Small intestine (tissue), 7 donors: ENCODE results near the gene FAM107B. TPM values are rescaled to one million over a fixed set of nuclear protein-coding genes. Genes with fewer than 3 reads are reported as not detected.
A peak's percentile ranks its signal among the peaks of the same experiment; 100 is the strongest.

Experiments used
- DNase-seq, 2 donors: peaks; one replicate each; pipeline versions ENCODE4 v3.0.0 to v3.0.0-alpha.2; 2013
- FAIRE-seq: peaks from 2 replicates; lab custom pipeline; 2012; peaks lifted over from hg19 to GRCh38; lab: Jason Lieb, UNC
- H3K27ac ChIP-seq, 3 donors: one replicate each; pipeline ENCODE4 v1.5.1; 2013; ENCODE audit warnings: low read length in 2 of 3, mild to moderate bottlenecking in 2 of 3, control low read depth in 1 of 3, inconsistent platforms in 1 of 3, low read depth in 1 of 3, moderate library complexity in 1 of 3
- H3K27me3 ChIP-seq, 3 donors: one replicate each; pipeline ENCODE4 v1.6.1; 2013; ENCODE audit warnings: low read length in 3 of 3, inconsistent platforms in 1 of 3; ENCODE audit not compliant: control insufficient read depth in 3 of 3, insufficient read depth in 3 of 3
- H3K36me3 ChIP-seq, 3 donors: one replicate each; pipeline ENCODE4 v1.6.1; 2013; ENCODE audit warnings: low read length in 3 of 3, inconsistent platforms in 1 of 3, low read depth in 1 of 3, mild to moderate bottlenecking in 1 of 3, moderate library complexity in 1 of 3; ENCODE audit not compliant: control insufficient read depth in 3 of 3, insufficient read depth in 2 of 3
- H3K4me1 ChIP-seq, 3 donors: one replicate each; pipeline ENCODE4 v1.6.1; 2013; ENCODE audit warnings: low read length in 2 of 3, inconsistent platforms in 1 of 3, low read depth in 1 of 3, mild to moderate bottlenecking in 1 of 3, moderate library complexity in 1 of 3; ENCODE audit not compliant: control insufficient read depth in 3 of 3, insufficient read depth in 2 of 3
- H3K4me3 ChIP-seq, 3 donors: one replicate each; pipeline ENCODE4 v1.5.1; 2013; ENCODE audit warnings: low read length in 3 of 3, control low read depth in 1 of 3, inconsistent platforms in 1 of 3, low read depth in 1 of 3, mild to moderate bottlenecking in 1 of 3, moderate library complexity in 1 of 3
- H3K9me3 ChIP-seq, 2 donors: one replicate each; pipeline ENCODE4 v1.6.1; 2013; ENCODE audit warnings: low read depth in 1 of 2, low read length in 1 of 2; ENCODE audit not compliant: control insufficient read depth in 2 of 2, insufficient read depth in 1 of 2
- WGBS, 3 donors: extraction: QIAGEN DNeasy Blood & Tissue Kit; methylation state at CpG; one replicate each; pipeline ENCODE4 v1.1.7; 2013; 5-methylcytosine and 5-hydroxymethylcytosine counted together
- polyA plus RNA-seq, 4 donors: library from polyadenylated mRNA; stranded (reverse) in 3 of 4; unstranded in 1 of 4; fragments of 200-250 nt in 3 of 4; fragments of 120-200 nt in 1 of 4; gene quantifications; one replicate each; pipeline versions ENCODE4 v1.2.1 to v1.2.3, GENCODE V29; 2013
- donor health status: healthy with polysubstance abuse.
- donor health status: control.
- donor health status: control.
- donor health status: Bipolar disorder and iron deficiency.
- donor health status: healthy.

The FAM107B gene
- polyA plus RNA-seq, 4 donors, result 33.3 to 50.5 (median 38.7) TPM

DNA sequence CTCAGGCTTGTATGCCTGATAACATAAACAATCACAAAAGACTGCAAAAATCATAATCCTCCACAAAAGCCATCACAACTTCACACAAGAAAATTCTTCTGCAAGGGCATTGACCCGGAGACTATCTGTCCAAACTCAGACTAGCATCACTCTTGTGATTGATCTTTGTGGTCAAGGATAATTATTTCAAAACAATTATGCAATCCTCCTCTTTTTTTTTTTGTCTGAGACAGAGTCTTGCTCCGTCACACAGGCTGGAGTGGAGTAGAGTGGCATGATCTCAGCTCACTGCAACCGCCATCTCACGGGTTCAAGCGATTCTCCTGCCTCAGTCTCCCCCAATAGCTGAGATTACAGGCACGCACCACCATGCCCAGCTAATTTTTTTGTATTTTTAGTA is 41.0 kb upstream of the FAM107B start:
- H3K36me3 ChIP-seq, result no peaks in the 10 kb centered on the region
- H3K9me3 ChIP-seq, result no peaks in the 10 kb centered on the region
- no peaks in the 10 kb centered on the region for H3K27me3 ChIP-seq
- FAIRE-seq (no peak), DNase-seq (no peak)
- no peak overlapping the region for H3K27ac ChIP-seq
- no peaks in the 10 kb centered on the region for H3K4me1 ChIP-seq
- no peak overlapping the region for H3K4me3 ChIP-seq
- 88 to 93% (median 90%) methylated on average over 6 of the region's 6 CpGs for WGBS, 3 donors

GRCh38 chr10:14812271-14812670 is 37.6 kb upstream of the FAM107B start:
- WGBS, 3 donors, result 86 to 90% (median 88%) methylated on average over 3 of the region's 3 CpGs

GRCh38 chr10:14810969-14811953 is 36.6 kb upstream of the FAM107B start:
- DNase-seq, result no peak
- no peaks in the 10 kb centered on the region for H3K9me3 ChIP-seq
- FAIRE-seq, result no peak
- 51 to 71% (median 62%) methylated on average over 9 of the region's 9 CpGs for WGBS, 3 donors
- H3K4me1 ChIP-seq, result no peaks in the 10 kb centered on the region
- no peak overlapping the region for H3K27ac ChIP-seq
- H3K27me3 ChIP-seq, result no peaks in the 10 kb centered on the region
- no peak overlapping the region for H3K4me3 ChIP-seq
- no peaks in the 10 kb centered on the region for H3K36me3 ChIP-seq

More at GRCh38 chr10:14812271-14812670, 37.6 kb upstream of the FAM107B start:
- Histone ChIP-seq H3K27ac (no peak overlapping the region), H3K4me1 (no peaks in the 10 kb centered on the region), H3K36me3 (no peaks in the 10 kb centered on the region), H3K4me3 (no peak overlapping the region), H3K9me3 (no peaks in the 10 kb centered on the region), H3K27me3 (no peaks in the 10 kb centered on the region)
- no peak for FAIRE-seq
- no peak for DNase-seq

GRCh38 chr10:14806318-14806717 is 31.6 kb upstream of the FAM107B start:
- 30 to 71% (median 55%) methylated on average over 3 of the region's 3 CpGs for WGBS, 3 donors
- no peak overlapping the region for H3K27ac ChIP-seq
- no peaks in the 10 kb centered on the region for H3K4me1 ChIP-seq
- FAIRE-seq, result no peak
- no peaks in the 10 kb centered on the region for H3K36me3 ChIP-seq
- peaks cover 0 to under 1% (median 0%) of the 10 kb centered on the region in 3 donors for H3K27me3 ChIP-seq
- H3K9me3 ChIP-seq, result no peaks in the 10 kb centered on the region
- no peak overlapping the region for H3K4me3 ChIP-seq
- DNase-seq, result no peak

- 0 to 43% (median 28%) methylated on average over 1 of the region's 1 CpG for WGBS, 3 donors
- no peaks in the 10 kb centered on the region for H3K4me1 ChIP-seq
Observed at GRCh38 chr10:14803827-14804226, 29.1 kb upstream of the FAM107B start.

GRCh38 chr10:14801723-14802122 is 27.0 kb upstream of the FAM107B start:
- H3K27ac ChIP-seq, result no peak overlapping the region
- no peaks in the 10 kb centered on the region for H3K4me1 ChIP-seq
- no peak overlapping the region for H3K4me3 ChIP-seq
- H3K27me3 ChIP-seq, result peaks cover 0 to 7% (median 0%) of the 10 kb centered on the region in 3 donors
- WGBS, 3 donors, result 44 to 57% (median 55%) methylated on average over 5 of the region's 5 CpGs
- DNase-seq (peak in 1 of 2 donors; percentile 26), FAIRE-seq (no peak)
- no peaks in the 10 kb centered on the region for H3K9me3 ChIP-seq
- H3K36me3 ChIP-seq, result no peaks in the 10 kb centered on the region

More at GRCh38 chr10:14803827-14804226, 29.1 kb upstream of the FAM107B start:
- DNase-seq (no peak), FAIRE-seq (no peak)
- no peaks in the 10 kb centered on the region for H3K9me3 ChIP-seq
- H3K27ac ChIP-seq, result no peak overlapping the region
- H3K36me3 ChIP-seq, result no peaks in the 10 kb centered on the region
- peaks cover 0 to 7% (median 0%) of the 10 kb centered on the region in 3 donors for H3K27me3 ChIP-seq
- no peak overlapping the region for H3K4me3 ChIP-seq

GRCh38 chr10:14800397-14800796 is 25.7 kb upstream of the FAM107B start:
- H3K4me1 ChIP-seq, result no peaks in the 10 kb centered on the region
- H3K4me3 ChIP-seq, result no peak overlapping the region
- WGBS, 3 donors, result 42 to 63% (median 58%) methylated on average over 1 of the region's 1 CpG
- DNase-seq (no peak), FAIRE-seq (no peak)
- H3K27ac ChIP-seq, result no peak overlapping the region
- no peaks in the 10 kb centered on the region for H3K9me3 ChIP-seq
- H3K27me3 ChIP-seq, result peaks cover 0 to 7% (median 0%) of the 10 kb centered on the region in 3 donors
- no peaks in the 10 kb centered on the region for H3K36me3 ChIP-seq

DNA sequence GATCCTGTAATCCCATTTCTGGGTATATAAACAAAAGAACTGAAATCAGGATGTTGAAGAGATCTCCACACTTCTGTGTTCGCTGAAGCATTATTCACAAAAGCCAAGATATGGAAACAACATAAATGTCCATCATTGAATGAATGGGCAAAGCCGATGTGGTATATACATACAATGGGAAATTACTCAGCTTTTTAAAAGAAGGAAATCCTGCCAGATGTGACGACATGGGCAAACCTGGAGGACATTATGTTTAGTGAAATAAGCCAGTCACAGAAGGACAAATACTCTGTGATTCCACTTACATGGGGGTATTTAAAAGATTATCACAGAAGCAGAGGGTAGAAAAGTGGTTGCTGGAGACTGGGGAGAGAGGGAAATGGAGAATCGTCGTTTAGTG is 23.9 kb upstream of the FAM107B start:
- Histone ChIP-seq H3K4me3 (no peak overlapping the region), H3K27ac (no peak overlapping the region), H3K4me1 (no peaks in the 10 kb centered on the region), H3K9me3 (no peaks in the 10 kb centered on the region), H3K36me3 (no peaks in the 10 kb centered on the region), H3K27me3 (peaks cover 0 to 7% (median 0%) of the 10 kb centered on the region in 3 donors)
- DNase-seq, result no peak
- 40 to 63% (median 47%) methylated on average over 5 of the region's 5 CpGs for WGBS, 3 donors
- no peak for FAIRE-seq
